B cell (primary cell): ENCODE results near the gene TTF2. TPM values are rescaled to one million over a fixed set of nuclear protein-coding genes. Genes with fewer than 3 reads are reported as not detected.

ENCODE experiments used
- ATAC-seq: fragments of 200-7000 bp; cut with Tn5 transposase; one replicate; pipeline ENCODE4 v1.10.0; 2021; ENCODE audit warnings: low read depth, mild to moderate bottlenecking, moderate number of reproducible peaks, moderate library complexity
- CTCF ChIA-PET: fragments of 350-600 bp; sonication (Branson Sonifier 250); formaldehyde crosslinking; loops from one replicate; lab custom pipeline; 2021; ENCODE audit warnings: antibody characterized with exemption, inconsistent platforms; lab: Charles Lee
- POLR2A ChIA-PET: fragments of 350-600 bp; sonication (Branson Sonifier 250); formaldehyde crosslinking; loops from one replicate; lab custom pipeline; 2021; ENCODE audit warnings: antibody characterized with exemption; lab: Charles Lee
- DNase-seq: peaks from one replicate; pipeline ENCODE4 v3.0.0; 2013
- H2AFZ ChIP-seq: 2 replicates; pipeline ENCODE4 v1.6.1; 2012; ENCODE audit warnings: mild to moderate bottlenecking, low read depth, low read length; ENCODE audit not compliant: insufficient read depth, poor library complexity, severe bottlenecking
- H3K27ac ChIP-seq, 2 donors: 1 replicate in 1 of 2; 2 replicates in 1 of 2; pipeline ENCODE4 v1.5.1; 2012 to 2013; ENCODE audit warnings: low read length in 2 of 2, mild to moderate bottlenecking in 2 of 2, moderate library complexity in 1 of 2
- H3K27me3 ChIP-seq, 4 experiments: fragments of 200-600 bp in 1 of 4; sonication (generic) in 1 of 4; replicated peaks in 1 of 4; 1 replicate in 2 of 4; 2 replicates in 2 of 4; pipeline versions ENCODE4 v1.6.1 to v1.7.0; 2013 to 2016; ENCODE audit warnings: low read length in 3 of 4, mild to moderate bottlenecking in 2 of 4, mixed read lengths in 1 of 4, moderate library complexity in 1 of 4; ENCODE audit not compliant: insufficient read depth in 4 of 4, control insufficient read depth in 3 of 4; ENCODE audit errors: control extremely low read depth in 1 of 4
- H3K36me3 ChIP-seq, 2 experiments: replicated peaks in 1 of 2; 1 replicate in 1 of 2; 2 replicates in 1 of 2; pipeline versions ENCODE4 v1.6.1 to v1.7.1; 2013; ENCODE audit warnings: low read length in 1 of 2; ENCODE audit not compliant: insufficient read depth in 2 of 2, control insufficient read depth in 1 of 2; ENCODE audit errors: control extremely low read depth in 1 of 2, extremely low read depth in 1 of 2
- H3K4me1 ChIP-seq, 2 donors: fragments of 200-600 bp in 1 of 2; sonication (generic) in 1 of 2; 1 replicate in 1 of 2; 2 replicates in 1 of 2; pipeline versions ENCODE4 v1.5.1 to v1.6.1; 2013 to 2017; ENCODE audit warnings: low read length in 2 of 2; ENCODE audit not compliant: control insufficient read depth in 2 of 2, insufficient read depth in 2 of 2
- H3K4me2 ChIP-seq: replicated peaks from 2 replicates; pipeline ENCODE3; 2012; ENCODE audit warnings: mild to moderate bottlenecking, low read depth, low read length; ENCODE audit not compliant: poor library complexity, severe bottlenecking
- H3K4me3 ChIP-seq, 5 experiments: fragments of 200-600 bp in 1 of 5; sonication (generic) in 1 of 5; 1 replicate in 3 of 5; 2 replicates in 2 of 5; pipeline versions ENCODE4 v1.5.1 to v1.7.0; 2011 to 2016; ENCODE audit warnings: low read length in 4 of 5, mild to moderate bottlenecking in 4 of 5, low read depth in 2 of 5, control low read depth in 1 of 5, moderate library complexity in 1 of 5; ENCODE audit not compliant: insufficient read depth in 1 of 5; ENCODE audit errors: control extremely low read depth in 1 of 5, extremely low read depth in 1 of 5
- H3K79me2 ChIP-seq: fragments of 200-600 bp; sonication (generic); one replicate; pipeline ENCODE4 v1.6.0; 2016; ENCODE audit warnings: low read length; ENCODE audit not compliant: control insufficient read depth, insufficient read depth
- H3K9ac ChIP-seq: fragments of 200-600 bp; sonication (generic); 2 replicates; pipeline ENCODE4 v1.6.1; 2017; ENCODE audit warnings: mild to moderate bottlenecking, low read length, moderate library complexity
- H3K9me3 ChIP-seq, 3 donors: one replicate each; pipeline versions ENCODE4 v1.6.1 to v1.7.1; 2013; ENCODE audit warnings: low read length in 2 of 3; ENCODE audit not compliant: control insufficient read depth in 2 of 3, insufficient read depth in 1 of 3; ENCODE audit errors: control extremely low read depth in 1 of 3
- H4K20me1 ChIP-seq: 2 replicates; pipeline ENCODE4 v1.6.0; 2012; ENCODE audit warnings: mild to moderate bottlenecking, low read length; ENCODE audit not compliant: insufficient read depth, control insufficient read depth, poor library complexity, severe bottlenecking
- H3K27ac Mint-ChIP-seq: one replicate; pipeline ENCODE4 v1.8.0; 2021; ENCODE audit warnings: mixed read lengths
- H3K27me3 Mint-ChIP-seq: one replicate; pipeline ENCODE4 v1.8.0; 2021; ENCODE audit warnings: mixed read lengths
- H3K4me1 Mint-ChIP-seq: one replicate; pipeline ENCODE4 v1.8.0; 2021; ENCODE audit warnings: mixed read lengths
- H3K4me3 Mint-ChIP-seq: one replicate; pipeline ENCODE4 v1.8.0; 2021; ENCODE audit warnings: mixed read lengths
- H3K9me3 Mint-ChIP-seq: one replicate; pipeline ENCODE4 v1.8.0; 2022; ENCODE audit warnings: mixed read lengths; ENCODE audit not compliant: insufficient read depth
- EZH2 ChIP-seq: IDR thresholded peaks from 2 replicates; pipeline ENCODE4 v1.6.1; 2012; ENCODE audit warnings: borderline replicate concordance, low read depth, mild to moderate bottlenecking, moderate library complexity, low read length; ENCODE audit not compliant: insufficient read depth, poor library complexity, severe bottlenecking
- WGBS: methylation state at CpG from one replicate; pipeline ENCODE4 v1.1.5; 2013; ENCODE audit warnings: missing lambda C conversion rate; ENCODE audit not compliant: insufficient coverage; 5-methylcytosine and 5-hydroxymethylcytosine counted together
- intact Hi-C: fragments of 100-400 bp; cut with micrococcal nuclease; formaldehyde crosslinking; loops from one replicate; pipeline ENCODE4 v1.10.0; 2022
- polyA plus RNA-seq: library from polyadenylated mRNA; depleted of rRNA; stranded (reverse); fragments of >200 nt; gene quantifications from 2 replicates; pipeline ENCODE4 v1.2.3, GENCODE V29; 2012
- total RNA-seq, 2 donors: library from RNA; stranded (reverse); fragments of 120-200 nt in 1 of 2; gene quantifications; 1 replicate in 1 of 2; 2 replicates in 1 of 2; pipeline versions ENCODE4 v1.2.3 to v1.2.4, GENCODE V29; 2013 to 2022
- TF ChIP-seq, protein P1 (sequence below): fragments of 200-600 bp; IDR thresholded peaks from one replicate; pipeline ENCODE4 v1.8.0; 2022; ENCODE audit warnings: antibody characterized with exemption, mild to moderate bottlenecking

The TTF2 gene
- total and polyA plus RNA-seq, 2 donors (not counting 1 experiment from before 2014, with no cell fraction given), result 11.3 to 28.9 TPM

DNA sequence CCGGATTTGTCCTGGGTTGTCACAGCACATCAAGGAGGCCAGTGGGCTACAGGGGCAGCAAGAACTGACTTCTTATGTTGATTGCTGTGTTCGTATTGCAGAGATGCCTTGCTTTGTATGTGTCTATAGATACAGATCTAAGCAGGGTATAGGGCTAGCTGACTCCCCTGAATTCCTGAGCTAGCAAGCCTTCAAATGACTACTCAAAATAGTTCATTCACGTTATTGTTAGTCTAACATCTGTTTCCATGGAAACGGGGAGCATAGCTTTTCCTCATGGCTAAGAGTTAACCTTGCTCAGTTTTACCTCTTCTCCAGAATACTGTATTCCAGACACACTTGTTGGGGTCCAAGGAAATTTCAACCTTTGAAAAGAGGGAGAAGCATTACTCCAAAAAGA is 37.3 kb downstream of the TTF2 start:
- Histone ChIP-seq H3K4me1 (peaks cover 0 to 2% of the 10 kb centered on the region in 2 donors), H3K27me3 (no peaks in the 10 kb centered on the region), H3K4me3 (no peak overlapping the region), H3K27ac (no peak overlapping the region), H3K9me3 (no peaks in the 10 kb centered on the region), H3K4me2 (no peak overlapping the region), H2AFZ (no peak overlapping the region), H3K36me3 (peaks cover 2 to 59% of the 10 kb centered on the region in 2 experiments), H3K79me2 (no peaks in the 10 kb centered on the region), H4K20me1 (no peaks in the 10 kb centered on the region), H3K9ac (no peak overlapping the region)
- ChIA-PET CTCF (no interaction called here), POLR2A (no interaction called here)
- Mint-ChIP-seq H3K27ac (no peak overlapping the region), H3K27me3 (no peaks in the 10 kb centered on the region), H3K4me1 (peaks cover 3% of the 10 kb centered on the region), H3K4me3 (no peak overlapping the region), H3K9me3 (no peaks in the 10 kb centered on the region)
- DNase-seq (no peak), ATAC-seq (no peak)
- 100% methylated on average over 1 of the region's 4 CpGs for WGBS
- intact Hi-C loops, result no loop called here
- TF ChIP-seq EZH2, result no peak
- TF ChIP-seq, protein P1, sequence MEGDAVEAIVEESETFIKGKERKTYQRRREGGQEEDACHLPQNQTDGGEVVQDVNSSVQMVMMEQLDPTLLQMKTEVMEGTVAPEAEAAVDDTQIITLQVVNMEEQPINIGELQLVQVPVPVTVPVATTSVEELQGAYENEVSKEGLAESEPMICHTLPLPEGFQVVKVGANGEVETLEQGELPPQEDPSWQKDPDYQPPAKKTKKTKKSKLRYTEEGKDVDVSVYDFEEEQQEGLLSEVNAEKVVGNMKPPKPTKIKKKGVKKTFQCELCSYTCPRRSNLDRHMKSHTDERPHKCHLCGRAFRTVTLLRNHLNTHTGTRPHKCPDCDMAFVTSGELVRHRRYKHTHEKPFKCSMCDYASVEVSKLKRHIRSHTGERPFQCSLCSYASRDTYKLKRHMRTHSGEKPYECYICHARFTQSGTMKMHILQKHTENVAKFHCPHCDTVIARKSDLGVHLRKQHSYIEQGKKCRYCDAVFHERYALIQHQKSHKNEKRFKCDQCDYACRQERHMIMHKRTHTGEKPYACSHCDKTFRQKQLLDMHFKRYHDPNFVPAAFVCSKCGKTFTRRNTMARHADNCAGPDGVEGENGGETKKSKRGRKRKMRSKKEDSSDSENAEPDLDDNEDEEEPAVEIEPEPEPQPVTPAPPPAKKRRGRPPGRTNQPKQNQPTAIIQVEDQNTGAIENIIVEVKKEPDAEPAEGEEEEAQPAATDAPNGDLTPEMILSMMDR, result no peak

DNA sequence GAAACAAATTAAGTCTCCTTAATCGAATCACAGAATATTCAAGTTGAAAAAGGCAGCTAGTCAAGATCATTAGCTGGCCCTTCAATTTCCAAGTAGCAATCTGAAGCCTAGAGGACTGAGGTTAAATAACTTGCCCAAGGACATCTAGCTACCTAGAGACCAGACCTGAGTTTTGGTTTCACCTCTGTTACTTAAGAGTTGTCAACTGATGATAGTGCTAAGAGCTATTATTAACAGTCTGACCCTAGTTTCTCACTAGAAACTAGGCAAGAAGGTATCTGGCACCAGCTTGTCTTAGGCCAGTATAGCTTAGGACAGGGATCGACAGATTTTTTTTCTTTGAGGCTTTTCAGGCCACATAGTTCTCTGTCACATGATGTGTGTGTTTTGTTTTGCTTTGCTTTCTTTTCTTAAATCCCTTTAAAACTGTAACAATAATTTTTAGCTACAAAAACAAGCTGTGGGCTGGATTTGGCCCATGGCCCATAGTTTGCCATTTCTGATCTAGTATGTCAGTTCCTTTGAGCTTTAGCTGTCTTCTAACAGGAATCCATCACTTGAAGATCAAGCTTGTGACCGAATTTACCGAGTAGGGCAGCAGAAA is 38.3 kb downstream of the TTF2 start:
- Histone ChIP-seq H2AFZ (no peak overlapping the region), H3K4me1 (peaks cover 0 to 2% of the 10 kb centered on the region in 2 donors), H3K27me3 (no peaks in the 10 kb centered on the region), H3K27ac (no peak overlapping the region), H3K4me2 (no peak overlapping the region), H3K9me3 (no peaks in the 10 kb centered on the region), H3K4me3 (no peak overlapping the region), H3K9ac (no peak overlapping the region), H4K20me1 (no peaks in the 10 kb centered on the region), H3K36me3 (peaks cover 2 to 56% of the 10 kb centered on the region in 2 experiments), H3K79me2 (no peaks in the 10 kb centered on the region)
- no peak overlapping the region for H3K27ac Mint-ChIP-seq
- ATAC-seq (no peak), DNase-seq (no peak)
- intact Hi-C loops, result no loop called here
- POLR2A ChIA-PET, result no interaction called here
- H3K27me3 Mint-ChIP-seq, result no peaks in the 10 kb centered on the region
- H3K4me1 Mint-ChIP-seq, result peaks cover 3% of the 10 kb centered on the region
- WGBS, result 100% methylated on average over 2 of the region's 4 CpGs
- CTCF ChIA-PET, result no interaction called here
- no peaks in the 10 kb centered on the region for H3K9me3 Mint-ChIP-seq
- H3K4me3 Mint-ChIP-seq, result no peak overlapping the region
- TF ChIP-seq, protein P1, result no peak
- TF ChIP-seq EZH2, result no peak
